GM04503 (cell line): ENCODE data around the gene HSD17B2.
"Not testable (repeated sequence)": the region's sequence is repeated elsewhere in the genome, so short reads cannot be mapped to it uniquely, and the experiment has no call there.

Experiments
- DNase-seq: peaks from one replicate; pipeline ENCODE4 v3.0.0-alpha.2; 2012; ENCODE audit warnings: low read depth

Gene HSD17B2

GRCh38 chr16:82134846-82135245, 99.8 kb downstream of the HSD17B2 start:
- no peak for DNase-seq

- DNase-seq: no peak
Observed at GRCh38 chr16:82135844-82136243, 100.8 kb downstream of the HSD17B2 start.

GRCh38 chr16:82136956-82137821, 102.1 kb downstream of the HSD17B2 start:
- no peak for DNase-seq

GRCh38 chr16:82137822-82138167, 102.7 kb downstream of the HSD17B2 start:
- DNase-seq: no peak

GRCh38 chr16:82138478-82139285, 103.6 kb downstream of the HSD17B2 start:
- no peak for DNase-seq

GRCh38 chr16:82139286-82139571, 104.2 kb downstream of the HSD17B2 start:
- not testable (repeated sequence) for DNase-seq

- DNase-seq: no peak
Observed at GRCh38 chr16:82146556-82146955, 111.5 kb downstream of the HSD17B2 start.

GRCh38 chr16:82146957-82147356, 111.9 kb downstream of the HSD17B2 start:
- no peak for DNase-seq

GRCh38 chr16:82147546-82147945, 112.5 kb downstream of the HSD17B2 start:
- no peak for DNase-seq
